ENCODE results near the gene VAC14.

GRCh38 chr16:70760221-70760620 lies 40.7 kb downstream of the VAC14 start:
- TF ChIP-seq, protein P1, sequence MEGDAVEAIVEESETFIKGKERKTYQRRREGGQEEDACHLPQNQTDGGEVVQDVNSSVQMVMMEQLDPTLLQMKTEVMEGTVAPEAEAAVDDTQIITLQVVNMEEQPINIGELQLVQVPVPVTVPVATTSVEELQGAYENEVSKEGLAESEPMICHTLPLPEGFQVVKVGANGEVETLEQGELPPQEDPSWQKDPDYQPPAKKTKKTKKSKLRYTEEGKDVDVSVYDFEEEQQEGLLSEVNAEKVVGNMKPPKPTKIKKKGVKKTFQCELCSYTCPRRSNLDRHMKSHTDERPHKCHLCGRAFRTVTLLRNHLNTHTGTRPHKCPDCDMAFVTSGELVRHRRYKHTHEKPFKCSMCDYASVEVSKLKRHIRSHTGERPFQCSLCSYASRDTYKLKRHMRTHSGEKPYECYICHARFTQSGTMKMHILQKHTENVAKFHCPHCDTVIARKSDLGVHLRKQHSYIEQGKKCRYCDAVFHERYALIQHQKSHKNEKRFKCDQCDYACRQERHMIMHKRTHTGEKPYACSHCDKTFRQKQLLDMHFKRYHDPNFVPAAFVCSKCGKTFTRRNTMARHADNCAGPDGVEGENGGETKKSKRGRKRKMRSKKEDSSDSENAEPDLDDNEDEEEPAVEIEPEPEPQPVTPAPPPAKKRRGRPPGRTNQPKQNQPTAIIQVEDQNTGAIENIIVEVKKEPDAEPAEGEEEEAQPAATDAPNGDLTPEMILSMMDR (conservative IDR thresholded peaks at IDR 0.05; ENCODE audit: low read depth, low read length): no peak
- no peak for TF ChIP-seq EZH2phosphoT487 (IDR thresholded peaks at IDR 0.05; ENCODE audit: borderline replicate concordance, low read length)
